HepG2 (cell line): ENCODE data around the gene SMARCA4. TPM values are rescaled to one million over a fixed set of nuclear protein-coding genes. Genes with fewer than 3 reads are reported as not detected.

Experiments used
- ADNP ChIP-seq: sonication (generic); formaldehyde crosslinking; IDR thresholded peaks from 2 replicates; pipeline ENCODE4 v1.4.0; 2020; ENCODE audit warnings: missing genetic modification reagents
- DBP ChIP-seq: sonication (generic); formaldehyde crosslinking; IDR thresholded peaks from 2 replicates; pipeline ENCODE4 v1.4.0; 2020; ENCODE audit warnings: missing genetic modification reagents; ENCODE audit errors: not compliant biosample characterization
- KIAA2018 ChIP-seq: sonication (generic); formaldehyde crosslinking; IDR thresholded peaks from 2 replicates; pipeline ENCODE4 v1.5.0; 2020; ENCODE audit warnings: mild to moderate bottlenecking, missing genetic modification reagents, borderline replicate concordance
- MED13 ChIP-seq: sonication (generic); formaldehyde crosslinking; IDR thresholded peaks from 2 replicates; pipeline ENCODE4 v1.5.0; 2020; ENCODE audit warnings: missing genetic modification reagents
- MTERF4 ChIP-seq: sonication (generic); formaldehyde crosslinking; IDR thresholded peaks from 2 replicates; pipeline ENCODE4 v1.8.0; 2023; ENCODE audit warnings: mild to moderate bottlenecking, missing genetic modification reagents
- SKIL ChIP-seq: sonication (generic); formaldehyde crosslinking; IDR thresholded peaks from 2 replicates; pipeline ENCODE4 v1.8.0; 2022; ENCODE audit warnings: missing genetic modification reagents, mild to moderate bottlenecking, moderate library complexity, borderline replicate concordance
- ZNF142 ChIP-seq: sonication (generic); formaldehyde crosslinking; IDR thresholded peaks from 2 replicates; pipeline ENCODE4 v1.4.0; 2020; ENCODE audit warnings: missing genetic modification reagents
- ZNF343 ChIP-seq: sonication (generic); formaldehyde crosslinking; IDR thresholded peaks from 2 replicates; pipeline ENCODE4 v1.4.0; 2020; ENCODE audit warnings: mild to moderate bottlenecking, missing genetic modification reagents
- ZSCAN21 ChIP-seq: sonication (generic); formaldehyde crosslinking; IDR thresholded peaks from 2 replicates; pipeline ENCODE4 v1.8.0; 2022; ENCODE audit warnings: mild to moderate bottlenecking, missing genetic modification reagents, moderate library complexity, borderline replicate concordance
- polyA plus RNA-seq, 8 experiments: library from polyadenylated mRNA; depleted of rRNA in 3 of 8; stranded (reverse) in 7 of 8; unstranded in 1 of 8; fragments of >200 nt; fragmentation: Illumina TruSeq in 4 of 8; extraction: Trizol in 4 of 8; gene quantifications; 2 replicates each; pipeline versions ENCODE4 v1.2.1 to v1.2.3, GENCODE V29; 2011 to 2016; ENCODE audit warnings: low read depth in 4 of 8, missing spikeins in 1 of 8, mixed read lengths in 1 of 8; ENCODE audit not compliant: insufficient read depth in 1 of 8
- total RNA-seq, 5 experiments: library from RNA; depleted of rRNA; stranded (reverse); fragments of >200 nt; fragmentation: Illumina TruSeq; extraction: Trizol; gene quantifications; 2 replicates each; pipeline ENCODE4 v1.2.3, GENCODE V29; 2016; ENCODE audit warnings: low read depth in 1 of 5

SMARCA4 gene
- total and polyA plus RNA-seq, 2 of the 13 experiments (the other 11 are each of a cell fraction or from before 2014, with no cell fraction given): 25.4 to 45.9 TPM

- 0 out of 2 replicates have a peak, but pooled peaks have one; percentile 14 for TF ChIP-seq ZNF142 (CRISPR knock-in tag)
- TF ChIP-seq KIAA2018 (CRISPR knock-in tag): no peak
- TF ChIP-seq DBP (CRISPR knock-in tag): peak; percentile 16
- 0 out of 2 replicates have a peak, but pooled peaks have one; percentile 11 for TF ChIP-seq ZNF343 (CRISPR knock-in tag)
- no peak for TF ChIP-seq MTERF4 (CRISPR knock-in tag)
- no peak; the same call in 1 of the 2 replicates for TF ChIP-seq ZSCAN21
- TF ChIP-seq MED13 (CRISPR knock-in tag): 0 out of 2 replicates have a peak, but pooled peaks have one; percentile 7
- 0 out of 2 replicates have a peak, but pooled peaks have one; percentile 11 for TF ChIP-seq SKIL
- TF ChIP-seq ADNP: no peak
Observed at GRCh38 chr19:10929402-10929794, 31.4 kb upstream of the SMARCA4 start (continued).
